Left ventricle myocardium inferior (tissue), 1 donor: Measurements from ENCODE around the gene ATP6V0B. TPM values are rescaled to one million over a fixed set of nuclear protein-coding genes. Genes with fewer than 3 reads are reported as not detected.

Experiments used
- DNase-seq: peaks from one replicate; pipeline ENCODE4 v3.0.0-alpha.2; 2020
- H3K27ac ChIP-seq: fragments of 200-600 bp; replicated peaks from 2 replicates; pipeline ENCODE4 v1.8.0; 2021
- H3K27me3 ChIP-seq: fragments of 200-600 bp; 2 replicates; pipeline ENCODE4 v1.8.0; 2021; ENCODE audit warnings: low read depth
- H3K36me3 ChIP-seq: fragments of 200-600 bp; 2 replicates; pipeline ENCODE4 v1.8.0; 2021
- H3K4me1 ChIP-seq: fragments of 200-600 bp; 2 replicates; pipeline ENCODE4 v1.8.0; 2021
- H3K4me3 ChIP-seq: fragments of 200-600 bp; 2 replicates; pipeline ENCODE4 v1.8.0; 2021; ENCODE audit warnings: mild to moderate bottlenecking, moderate library complexity
- H3K9me3 ChIP-seq: fragments of 200-600 bp; replicated peaks from 2 replicates; pipeline ENCODE4 v1.8.0; 2021
- CTCF ChIP-seq: fragments of 200-600 bp; IDR thresholded peaks from 2 replicates; pipeline ENCODE4 v1.8.0; 2021; ENCODE audit warnings: antibody characterized with exemption, mild to moderate bottlenecking, borderline replicate concordance
- intact Hi-C: fragments of 100-400 bp; cut with micrococcal nuclease; formaldehyde crosslinking; loops from one replicate; pipeline ENCODE4 v1.11.0; 2022
- total RNA-seq: library from RNA; stranded (reverse); fragmentation: NEBNext Ultra II Directional; extraction: Animal tissue kit (Norgen Biotek cat#: 25700); gene quantifications from one replicate; pipeline ENCODE4 v1.2.1, GENCODE V29; 2021
- donor health status: DM: no; HTN: yes; CAD: no; lungs with severe emphysema.

The ATP6V0B gene
- total RNA-seq, 1 donor from 2014 or later, result 80.6 TPM

GRCh38 chr1:43956234-43956633, 18.5 kb upstream of the ATP6V0B start:
- Histone ChIP-seq H3K27ac (no peak overlapping the region), H3K4me1 (peaks cover 40% of the 10 kb centered on the region), H3K36me3 (peaks cover 54% of the 10 kb centered on the region), H3K27me3 (no peaks in the 10 kb centered on the region), H3K4me3 (no peak overlapping the region), H3K9me3 (no peaks in the 10 kb centered on the region)
- TF ChIP-seq CTCF, result no peak
- intact Hi-C loops, result no loop called here
- no peak for DNase-seq

- Histone ChIP-seq H3K27me3 (no peaks in the 10 kb centered on the region), H3K9me3 (no peaks in the 10 kb centered on the region), H3K4me3 (no peak overlapping the region), H3K4me1 (peaks cover 39% of the 10 kb centered on the region), H3K36me3 (peaks cover 67% of the 10 kb centered on the region), H3K27ac (no peak overlapping the region)
- no peak for DNase-seq
- intact Hi-C loops, result no loop called here
- TF ChIP-seq CTCF, result no peak
Measured at GRCh38 chr1:43957407-43958040, 17.2 kb upstream of the ATP6V0B start.

- intact Hi-C loops, result no loop called here
- Histone ChIP-seq H3K27ac (no peak overlapping the region), H3K4me3 (no peak overlapping the region), H3K4me1 (peaks cover 29% of the 10 kb centered on the region), H3K27me3 (no peaks in the 10 kb centered on the region), H3K9me3 (no peaks in the 10 kb centered on the region), H3K36me3 (peaks cover 78% of the 10 kb centered on the region)
- no peak for DNase-seq
- TF ChIP-seq CTCF, result no peak
Measured at GRCh38 chr1:43958351-43959255, 16.2 kb upstream of the ATP6V0B start.

- Histone ChIP-seq H3K27me3 (no peaks in the 10 kb centered on the region), H3K4me3 (no peak overlapping the region), H3K4me1 (peaks cover 17% of the 10 kb centered on the region), H3K36me3 (peaks cover 91% of the 10 kb centered on the region), H3K9me3 (no peaks in the 10 kb centered on the region), H3K27ac (no peak overlapping the region)
- TF ChIP-seq CTCF, result no peak
- no peak for DNase-seq
- intact Hi-C loops, result no loop called here
Measured at GRCh38 chr1:43960798-43961197, 14.0 kb upstream of the ATP6V0B start.

- H3K36me3 ChIP-seq, result peaks cover 92% of the 10 kb centered on the region
Measured at GRCh38 chr1:43961692-43962091, 13.1 kb upstream of the ATP6V0B start.

More at GRCh38 chr1:43961692-43962091, 13.1 kb upstream of the ATP6V0B start:
- no peak for TF ChIP-seq CTCF
- intact Hi-C loops, result no loop called here
- Histone ChIP-seq H3K27me3 (no peaks in the 10 kb centered on the region), H3K4me3 (no peak overlapping the region), H3K4me1 (peaks cover 17% of the 10 kb centered on the region), H3K9me3 (no peaks in the 10 kb centered on the region), H3K27ac (no peak overlapping the region)
- no peak for DNase-seq
